Right hindlimb (tissue), 1 donor: ENCODE results near the gene TRIM50.
"Not testable (repeated sequence)": the region's sequence is repeated elsewhere in the genome, so short reads cannot be mapped to it uniquely, and the experiment has no call there.

Source experiments
- DNase-seq: peaks from one replicate; pipeline ENCODE4 v3.0.0-alpha.2; 2018

The TRIM50 gene

GRCh38 chr7:73312831-73313520 lies 14.9 kb downstream of the TRIM50 start:
- DNase-seq: no peak

DNA sequence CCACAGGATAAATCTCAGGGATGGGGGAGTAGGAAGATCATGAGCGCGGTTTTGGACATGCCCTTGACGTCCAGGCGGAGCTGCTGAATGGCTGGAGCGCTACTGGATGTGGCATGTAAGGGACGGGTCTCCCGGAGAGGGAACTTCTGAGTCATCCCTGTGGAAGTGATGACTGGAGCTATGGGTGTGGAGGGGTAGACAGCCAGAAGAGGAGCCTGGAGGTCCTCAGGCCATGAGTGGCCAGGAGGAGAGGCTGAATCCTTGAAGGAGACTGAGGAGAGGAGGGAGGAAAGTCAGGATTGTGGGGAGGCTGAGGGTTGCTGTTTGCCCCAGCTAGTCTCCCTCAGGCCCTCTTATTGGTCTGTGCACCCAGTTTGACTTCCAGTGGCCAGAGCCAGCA lies 16.5 kb downstream of the TRIM50 start:
- not testable (repeated sequence) for DNase-seq

DNA sequence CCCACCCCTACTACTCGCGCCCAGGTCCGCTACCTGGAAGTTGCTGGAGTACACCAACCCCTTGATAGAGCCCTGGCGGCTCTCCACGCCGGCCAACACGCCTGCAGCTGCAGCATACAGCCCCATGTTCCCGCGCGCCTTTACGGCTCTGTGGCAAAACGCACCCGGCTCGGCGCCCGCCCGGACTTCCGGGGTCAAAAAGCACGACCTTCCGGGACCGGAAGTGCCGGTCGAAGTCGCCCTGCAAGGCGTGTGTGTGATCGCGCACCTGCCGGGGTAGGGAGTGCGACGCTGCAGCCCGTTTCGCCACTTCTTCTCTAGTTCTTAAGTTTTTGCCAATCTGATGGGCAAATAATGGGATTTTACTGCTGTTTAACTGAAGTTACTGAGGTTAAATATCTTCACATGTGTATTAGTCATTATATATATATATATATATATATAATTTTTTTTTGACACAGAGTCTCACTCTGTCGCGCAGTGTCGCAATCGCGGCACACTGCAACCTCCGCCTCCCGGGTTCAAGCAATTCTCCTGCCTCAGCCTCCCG lies 19.1 kb downstream of the TRIM50 start, which contains the start of gene NSUN5:
Gene NSUN5 (minus strand): TSS at position 162 of the 550 bp plus-strand sequence. CDS start 36 bp downstream, at position 126.
- DNase-seq: peak; percentile 90

DNA sequence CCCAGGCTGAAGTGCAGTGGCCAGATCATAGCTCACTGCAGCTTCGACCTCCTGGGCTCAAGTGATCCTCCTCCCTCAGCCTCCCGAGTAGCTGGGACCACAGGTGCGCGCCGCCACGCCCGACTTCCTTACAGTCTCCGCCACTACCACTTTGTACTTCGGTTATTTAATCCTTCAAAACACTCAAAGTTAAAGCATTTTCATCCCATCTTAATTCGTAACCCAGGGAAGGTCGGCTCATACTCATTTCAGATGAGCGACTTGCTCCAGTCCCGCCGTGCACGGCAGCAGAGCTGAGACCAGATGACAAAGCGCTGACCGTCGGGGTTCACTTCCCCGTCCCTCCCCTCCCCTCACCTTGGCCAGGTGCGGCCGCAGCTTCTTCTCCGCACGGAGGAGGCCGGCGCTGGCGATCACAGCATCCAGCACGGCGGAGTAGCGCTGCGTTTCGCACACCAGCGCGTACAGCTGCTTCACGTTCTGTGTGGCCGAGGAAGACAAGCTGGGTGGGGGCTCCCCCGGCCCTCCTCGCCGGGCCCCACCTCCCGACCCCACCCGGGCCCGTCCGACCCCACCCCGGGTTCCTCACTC lies 19.7 kb downstream of the TRIM50 start:
- no peak for DNase-seq

GRCh38 chr7:73307436-73307835 lies 20.4 kb downstream of the TRIM50 start:
- no peak for DNase-seq

DNA sequence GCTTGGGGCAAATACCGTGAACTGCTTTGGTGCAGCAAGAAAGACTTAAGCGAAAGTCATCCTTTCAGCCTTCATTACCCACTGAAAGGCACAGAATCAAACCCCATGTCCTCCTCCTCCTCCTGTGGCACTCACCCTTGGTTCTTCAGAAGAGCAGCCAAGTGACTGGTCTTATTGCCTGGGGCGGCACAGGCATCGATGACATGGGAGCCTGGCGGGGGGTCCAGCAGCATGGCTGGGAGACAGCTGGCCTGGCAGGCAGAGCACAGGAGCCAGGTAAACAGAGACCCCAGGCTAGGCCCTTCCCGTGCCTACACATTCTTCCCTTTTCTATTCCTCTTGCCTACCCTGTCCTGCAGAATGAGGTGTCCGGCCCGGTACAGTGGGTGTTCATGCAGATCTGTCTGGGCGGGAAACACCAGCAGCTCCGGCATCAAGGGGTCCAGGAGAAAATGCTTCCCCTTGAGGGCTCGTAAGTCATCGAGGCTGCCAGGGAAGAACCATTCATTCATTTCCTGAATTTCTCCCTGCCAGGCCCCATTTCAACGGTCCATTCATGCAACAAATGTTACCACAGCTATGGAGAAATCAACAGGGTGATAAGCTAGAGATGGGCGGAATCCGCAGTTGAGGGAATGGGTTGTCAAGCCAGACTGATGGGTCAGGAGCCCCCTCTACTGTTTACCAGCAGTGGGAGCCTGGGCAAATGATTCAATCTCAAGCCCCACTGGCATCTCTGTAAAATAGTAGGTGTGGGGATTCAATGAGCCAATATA lies 23.1 kb downstream of the TRIM50 start:
- not testable (repeated sequence) for DNase-seq

DNA sequence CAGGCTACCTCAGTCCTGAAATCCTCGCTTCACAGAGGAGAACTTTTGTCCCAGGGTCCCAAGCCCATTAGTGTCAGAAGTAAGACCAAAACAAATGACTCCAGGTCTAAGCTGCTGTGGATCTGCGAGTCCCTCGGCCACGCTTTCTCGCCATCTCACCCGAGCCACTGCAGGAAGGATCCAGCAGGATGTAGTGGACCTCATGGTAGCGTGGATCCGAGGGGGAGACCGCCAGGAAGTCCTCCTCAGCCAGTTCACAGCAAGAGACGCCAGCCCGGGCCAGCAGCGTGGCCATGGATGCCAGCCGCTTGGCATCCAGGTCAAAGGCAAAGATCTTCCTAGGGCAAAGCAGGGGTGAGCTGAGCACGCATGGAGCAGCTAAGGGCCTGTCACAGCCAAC lies 23.8 kb downstream of the TRIM50 start:
- DNase-seq: no peak

DNA sequence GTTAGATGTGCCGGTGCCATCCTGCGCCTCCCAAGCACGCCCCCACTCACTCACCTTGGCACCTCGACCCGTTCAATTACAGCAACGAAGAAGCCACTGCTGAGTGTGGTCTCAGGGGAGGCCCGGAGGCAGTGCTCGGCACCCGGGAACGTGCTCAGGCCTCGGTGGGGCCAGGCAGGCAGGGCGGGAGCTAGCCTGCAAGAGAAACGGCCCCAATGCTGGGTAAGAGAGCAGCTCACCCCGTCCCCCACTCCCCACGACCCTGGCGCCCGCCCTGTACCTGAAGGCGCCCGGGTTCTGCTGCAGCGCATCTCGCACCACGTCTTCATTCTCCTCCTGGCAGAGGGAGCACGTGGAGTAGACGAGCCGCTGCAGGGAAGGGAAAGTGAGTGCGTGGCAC lies 24.3 kb downstream of the TRIM50 start:
- peak; percentile 6 for DNase-seq

DNA sequence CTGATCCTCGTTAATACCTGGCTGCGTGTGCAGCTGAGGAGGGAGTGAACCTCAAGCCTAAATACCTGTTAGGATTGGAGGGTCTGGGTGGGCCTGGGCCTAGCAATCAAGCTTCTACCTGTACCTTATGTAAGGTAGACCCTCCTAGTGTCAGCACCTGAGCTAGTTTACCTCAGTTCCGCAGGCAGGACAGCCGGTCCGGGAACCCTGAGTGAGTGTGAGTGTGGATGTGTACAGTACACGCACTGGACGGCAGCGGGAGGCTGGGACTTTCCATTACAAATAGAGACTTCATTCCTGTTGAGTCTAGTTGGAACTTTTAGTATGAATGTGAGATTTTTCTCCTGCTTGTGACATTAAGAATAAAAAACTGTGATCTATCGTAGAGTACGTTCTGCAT lies 25.0 kb downstream of the TRIM50 start:
- DNase-seq: not testable (repeated sequence)

DNA sequence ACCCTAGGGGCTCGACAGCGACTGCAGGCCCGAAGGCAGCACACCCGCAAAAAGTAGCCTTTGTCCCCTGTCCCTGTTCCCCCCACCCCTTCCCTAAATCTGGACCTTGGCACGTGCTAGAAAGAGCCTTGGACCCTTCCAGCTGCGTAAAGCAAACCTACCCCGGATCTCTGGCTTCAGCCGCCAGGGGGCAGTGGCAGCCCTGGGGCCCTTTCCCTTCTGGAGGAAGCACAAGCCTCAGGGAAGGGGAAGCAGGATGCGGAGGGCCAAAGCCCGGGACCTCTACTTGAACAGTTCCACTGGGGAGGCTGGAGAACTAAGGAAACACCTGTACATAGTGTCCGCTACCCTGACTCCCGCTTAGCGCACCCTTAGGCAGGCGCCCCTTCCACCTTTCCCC lies 26.8 kb downstream of the TRIM50 start:
- not testable (repeated sequence) for DNase-seq

DNA sequence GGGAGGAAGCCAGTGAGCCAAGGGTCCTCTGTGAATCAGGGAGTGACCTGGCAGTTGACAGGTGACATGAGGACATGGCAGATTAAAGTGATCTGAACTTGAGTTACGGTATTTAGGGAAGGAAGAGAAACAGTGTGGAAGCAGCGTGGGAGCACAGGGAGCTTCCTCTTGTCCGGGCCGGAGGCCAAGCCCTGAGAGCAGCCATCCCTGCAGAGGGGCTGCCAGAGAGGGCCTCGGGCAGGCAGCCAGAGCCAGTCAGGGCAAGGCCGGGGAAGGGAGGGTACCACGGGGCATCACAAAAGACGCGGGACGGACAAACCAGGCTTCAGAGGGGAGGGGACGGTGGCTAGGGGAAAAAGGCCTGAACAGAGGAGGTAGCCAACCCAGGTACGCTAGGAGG lies 28.1 kb downstream of the TRIM50 start:
- peak; percentile 14 for DNase-seq

DNA sequence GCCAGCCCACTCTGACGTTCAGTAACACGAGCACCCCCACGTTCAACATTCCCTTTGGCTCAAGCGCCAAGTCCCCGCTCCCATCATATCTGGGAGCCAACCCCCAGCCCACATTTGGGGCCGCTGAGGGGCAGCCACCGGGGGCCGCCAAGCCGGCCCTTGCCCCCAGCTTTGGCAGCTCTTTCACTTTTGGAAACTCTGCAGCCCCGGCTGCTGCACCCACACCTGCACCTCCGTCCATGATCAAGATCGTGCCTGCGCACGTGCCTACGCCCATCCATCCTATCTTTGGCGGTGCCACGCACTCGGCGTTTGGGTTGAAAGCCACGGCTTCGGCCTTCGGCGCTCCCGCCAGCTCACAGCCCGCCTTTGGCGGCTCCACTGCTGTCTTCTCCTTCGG lies 30.2 kb downstream of the TRIM50 start:
- DNase-seq: not testable (repeated sequence)

DNA sequence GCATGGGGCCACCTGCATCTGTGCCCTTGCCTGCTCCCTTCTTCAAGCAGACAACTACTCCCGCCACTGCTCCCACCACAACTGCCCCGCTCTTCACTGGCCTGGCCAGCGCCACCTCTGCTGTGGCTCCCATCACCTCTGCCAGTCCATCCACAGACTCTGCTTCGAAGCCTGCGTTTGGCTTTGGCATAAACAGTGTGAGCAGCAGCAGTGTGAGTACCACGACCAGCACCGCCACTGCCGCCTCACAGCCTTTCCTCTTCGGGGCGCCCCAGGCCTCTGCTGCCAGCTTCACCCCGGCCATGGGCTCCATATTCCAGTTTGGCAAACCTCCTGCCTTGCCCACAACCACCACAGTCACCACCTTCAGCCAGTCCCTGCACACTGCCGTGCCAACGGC lies 30.6 kb downstream of the TRIM50 start:
- DNase-seq: not testable (repeated sequence)

GRCh38 chr7:73277210-73277609 lies 50.7 kb downstream of the TRIM50 start:
- not testable (repeated sequence) for DNase-seq

DNA sequence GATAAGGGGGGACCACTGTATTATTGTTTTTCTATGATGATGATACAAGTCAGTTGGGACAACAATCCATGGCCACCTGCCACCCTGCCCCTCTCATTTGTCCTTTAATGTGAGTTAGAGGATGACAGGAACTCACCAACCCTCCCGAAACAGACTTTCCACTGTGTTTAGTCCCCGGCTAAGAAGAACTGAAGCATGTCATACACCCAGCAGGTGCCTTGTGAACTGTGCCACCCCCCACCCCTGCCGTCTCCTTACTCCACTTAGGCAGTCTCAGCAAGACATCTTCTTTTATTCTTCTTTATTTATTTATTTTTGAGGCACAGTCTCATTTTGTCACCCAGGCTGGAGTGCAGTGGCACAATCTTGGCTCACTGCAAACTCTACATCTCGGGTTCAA lies 60.1 kb downstream of the TRIM50 start:
- not testable (repeated sequence) for DNase-seq

GRCh38 chr7:73266719-73267368 lies 61.0 kb downstream of the TRIM50 start:
- not testable (repeated sequence) for DNase-seq
